HepG2 (cell line): Measurements from ENCODE around the gene CEBPZOS. TPM values are rescaled to one million over a fixed set of nuclear protein-coding genes. Genes with fewer than 3 reads are reported as not detected.

Experiments used
- DDIT3 ChIP-seq: sonication (generic); formaldehyde crosslinking; IDR thresholded peaks from 2 replicates; pipeline ENCODE4 v1.4.0; 2020; ENCODE audit warnings: mild to moderate bottlenecking, missing genetic modification reagents
- GABPA ChIP-seq, 2 experiments: IDR thresholded peaks; 2 replicates each; pipeline ENCODE4 v1.6.1; 2011 to 2016; ENCODE audit warnings: low read depth in 2 of 2, low read length in 1 of 2, missing biosample characterization in 1 of 2, missing genetic modification characterization in 1 of 2
- HES4 ChIP-seq: sonication (generic); formaldehyde crosslinking; IDR thresholded peaks from 2 replicates; pipeline ENCODE4 v1.9.0; 2021; ENCODE audit warnings: mild to moderate bottlenecking, missing genetic modification reagents, borderline replicate concordance
- KDM5A ChIP-seq: fragments of 200-600 bp; sonication (generic); IDR thresholded peaks from 2 replicates; pipeline ENCODE4 v1.7.0; 2018; ENCODE audit warnings: antibody characterized with exemption, mild to moderate bottlenecking, low read length, borderline replicate concordance
- KLF16 ChIP-seq, 2 experiments: sonication (generic) in 1 of 2; formaldehyde crosslinking in 1 of 2; IDR thresholded peaks; 2 replicates each; pipeline versions ENCODE4 v1.6.1 to v1.8.0; 2016 to 2023; ENCODE audit warnings: missing genetic modification reagents in 2 of 2, missing compliant biosample characterization in 1 of 2
- MLX ChIP-seq: IDR thresholded peaks from 2 replicates; pipeline ENCODE4 v1.6.1; 2016
- NCOA1 ChIP-seq: sonication (generic); formaldehyde crosslinking; IDR thresholded peaks from 2 replicates; pipeline ENCODE4 v1.9.0; 2021; ENCODE audit warnings: missing genetic modification reagents
- NCOR1 ChIP-seq: fragments of 200-600 bp; sonication (generic); IDR thresholded peaks from 2 replicates; pipeline ENCODE4 v1.7.0; 2017; ENCODE audit warnings: antibody characterized with exemption, low read length, borderline replicate concordance
- NR2F1 ChIP-seq, 2 experiments: fragments of 450-650 bp in 1 of 2; formaldehyde crosslinking in 1 of 2; IDR thresholded peaks; 2 replicates each; pipeline versions ENCODE4 v1.5.0 to v1.6.1; 2016 to 2020; ENCODE audit warnings: mild to moderate bottlenecking in 1 of 2, missing compliant biosample characterization in 1 of 2, missing genetic modification reagents in 1 of 2, moderate library complexity in 1 of 2
- PAF1 ChIP-seq: IDR thresholded peaks from 2 replicates; pipeline ENCODE4 v1.6.1; 2016; ENCODE audit warnings: missing genetic modification reagents, missing compliant biosample characterization
- PHF21A ChIP-seq: sonication (generic); formaldehyde crosslinking; IDR thresholded peaks from 2 replicates; pipeline ENCODE4 v1.5.0; 2020; ENCODE audit warnings: mild to moderate bottlenecking, missing genetic modification reagents
- SRSF1 ChIP-seq: fragments of 200-400 bp; formaldehyde crosslinking; optimal IDR thresholded peaks from 2 replicates; pipeline ENCODE3; 2017; ENCODE audit warnings: mild to moderate bottlenecking, low read depth, low read length, moderate library complexity
- ZFP62 ChIP-seq: sonication (generic); formaldehyde crosslinking; IDR thresholded peaks from 2 replicates; pipeline ENCODE4 v1.4.0; 2020; ENCODE audit warnings: missing genetic modification reagents
- ZNF260 ChIP-seq: sonication (generic); formaldehyde crosslinking; IDR thresholded peaks from 2 replicates; pipeline ENCODE4 v1.4.0; 2020; ENCODE audit warnings: missing genetic modification reagents, low read depth, mild to moderate bottlenecking, borderline replicate concordance
- ZNF318 ChIP-seq: sonication (generic); formaldehyde crosslinking; IDR thresholded peaks from 2 replicates; pipeline ENCODE4 v1.4.0; 2020; ENCODE audit warnings: mild to moderate bottlenecking, missing genetic modification reagents
- ZNF800 ChIP-seq: sonication (generic); formaldehyde crosslinking; IDR thresholded peaks from 2 replicates; pipeline ENCODE4 v1.4.0; 2020; ENCODE audit warnings: missing genetic modification reagents
- ZSCAN31 ChIP-seq: sonication (generic); formaldehyde crosslinking; IDR thresholded peaks from 2 replicates; pipeline ENCODE4 v1.5.0; 2020; ENCODE audit warnings: low read depth, mild to moderate bottlenecking, missing genetic modification reagents
- polyA plus RNA-seq, 8 experiments: library from polyadenylated mRNA; depleted of rRNA in 3 of 8; stranded (reverse) in 7 of 8; unstranded in 1 of 8; fragments of >200 nt; fragmentation: Illumina TruSeq in 4 of 8; extraction: Trizol in 4 of 8; gene quantifications; 2 replicates each; pipeline versions ENCODE4 v1.2.1 to v1.2.3, GENCODE V29; 2011 to 2016; ENCODE audit warnings: low read depth in 4 of 8, missing spikeins in 1 of 8, mixed read lengths in 1 of 8; ENCODE audit not compliant: insufficient read depth in 1 of 8
- total RNA-seq, 5 experiments: library from RNA; depleted of rRNA; stranded (reverse); fragments of >200 nt; fragmentation: Illumina TruSeq; extraction: Trizol; gene quantifications; 2 replicates each; pipeline ENCODE4 v1.2.3, GENCODE V29; 2016; ENCODE audit warnings: low read depth in 1 of 5

The CEBPZOS gene
- total and polyA plus RNA-seq, 2 of the 13 experiments (the other 11 are each of a cell fraction or from before 2014, with no cell fraction given), result 18.6 to 44.7 TPM

- TF ChIP-seq PAF1 (no peak), ZSCAN31 (CRISPR knock-in tag) (peak; percentile 96), ZNF260 (CRISPR knock-in tag) (no peak), GABPA (IDR thresholded peaks at IDR 0.05; ENCODE audit: low read depth, low read length) (peak; percentile 88), GABPA (CRISPR knock-in tag; IDR thresholded peaks at IDR 0.05; ENCODE audit: low read depth) (peak; percentile 98), NCOA1 (CRISPR knock-in tag) (no peak), ZNF800 (CRISPR knock-in tag) (peak; percentile 76; the same call in 1 of the 2 replicates), KDM5A (peak; percentile 87), DDIT3 (no peak), NCOR1 (no peak), PHF21A (peak; percentile 94), HES4 (CRISPR knock-in tag) (no peak; the same call in 1 of the 2 replicates), ZNF318 (CRISPR knock-in tag) (no peak), SRSF1 (peak; percentile 80), MLX (0 out of 2 replicates have a peak, but pooled peaks have one; percentile 59), NR2F1 (CRISPR knock-in tag; IDR thresholded peaks at IDR 0.05) (no peak; a peak in 1 of 4 replicates), KLF16 (CRISPR knock-in tag; IDR thresholded peaks at IDR 0.05) (peak in 1 of 2 experiments; percentile 89; a peak in 2 of 4 replicates), ZFP62 (CRISPR knock-in tag) (no peak)
Measured at GRCh38 chr2:37231241-37232130, 35.2 kb downstream of the CEBPZOS start, which contains the start of the genes CEBPZ and NDUFAF7 (continued).
